ENCODE measurements around the gene MACROD2.

The MACROD2 gene

GRCh38 chr20:14386726-14387125 is 391.4 kb downstream of the MACROD2 start:
- in situ Hi-C loops (cut with HindIII; ENCODE audit: low sequenced_read_pairs), result no loop called here

- in situ Hi-C loops (cut with HindIII; ENCODE audit: low sequenced_read_pairs), result no loop called here
Observed at GRCh38 chr20:14401479-14402138, 406.3 kb downstream of the MACROD2 start.

GRCh38 chr20:14404515-14404914 is 409.2 kb downstream of the MACROD2 start:
- in situ Hi-C loops (cut with HindIII; ENCODE audit: low sequenced_read_pairs), result no loop called here

GRCh38 chr20:14406495-14406894 is 411.2 kb downstream of the MACROD2 start:
- in situ Hi-C loops (cut with HindIII; ENCODE audit: low sequenced_read_pairs), result no loop called here

- in situ Hi-C loops (cut with HindIII; ENCODE audit: low sequenced_read_pairs), result no loop called here
Observed at GRCh38 chr20:14407336-14407735, 412.0 kb downstream of the MACROD2 start.

- in situ Hi-C loops (cut with HindIII; ENCODE audit: low sequenced_read_pairs), result no loop called here
Observed at GRCh38 chr20:14410869-14411555, 415.7 kb downstream of the MACROD2 start.

- in situ Hi-C loops (cut with HindIII; ENCODE audit: low sequenced_read_pairs), result no loop called here
Observed at GRCh38 chr20:14412065-14412681, 416.9 kb downstream of the MACROD2 start.

- in situ Hi-C loops (cut with HindIII; ENCODE audit: low sequenced_read_pairs), result no loop called here
Observed at GRCh38 chr20:14413835-14414234, 418.5 kb downstream of the MACROD2 start.

GRCh38 chr20:14414560-14414959 is 419.2 kb downstream of the MACROD2 start:
- in situ Hi-C loops (cut with HindIII; ENCODE audit: low sequenced_read_pairs), result no loop called here

GRCh38 chr20:14415467-14415866 is 420.2 kb downstream of the MACROD2 start:
- in situ Hi-C loops (cut with HindIII; ENCODE audit: low sequenced_read_pairs), result no loop called here

- in situ Hi-C loops (cut with HindIII; ENCODE audit: low sequenced_read_pairs), result no loop called here
Observed at GRCh38 chr20:14418376-14418775, 423.1 kb downstream of the MACROD2 start.

GRCh38 chr20:14422892-14423291 is 427.6 kb downstream of the MACROD2 start:
- in situ Hi-C loops (cut with HindIII; ENCODE audit: low sequenced_read_pairs), result loop anchor here (5.0 kb wide), 1 partner anchor 54 kb away; no protein-coding TSS in a partner anchor

- in situ Hi-C loops (cut with HindIII; ENCODE audit: low sequenced_read_pairs), result no loop called here
Observed at GRCh38 chr20:14431568-14431967, 436.3 kb downstream of the MACROD2 start.

GRCh38 chr20:14432085-14432484 is 436.8 kb downstream of the MACROD2 start:
- in situ Hi-C loops (cut with HindIII; ENCODE audit: low sequenced_read_pairs), result no loop called here

- in situ Hi-C loops (cut with HindIII; ENCODE audit: low sequenced_read_pairs), result no loop called here
Observed at GRCh38 chr20:14432597-14432996, 437.3 kb downstream of the MACROD2 start.

- in situ Hi-C loops (cut with HindIII; ENCODE audit: low sequenced_read_pairs), result no loop called here
Observed at GRCh38 chr20:14434384-14435136, 439.2 kb downstream of the MACROD2 start.

GRCh38 chr20:14441201-14441600 is 445.9 kb downstream of the MACROD2 start:
- in situ Hi-C loops (cut with HindIII; ENCODE audit: low sequenced_read_pairs), result no loop called here

GRCh38 chr20:14444106-14444505 is 448.8 kb downstream of the MACROD2 start:
- in situ Hi-C loops (cut with HindIII; ENCODE audit: low sequenced_read_pairs), result no loop called here

- in situ Hi-C loops (cut with HindIII; ENCODE audit: low sequenced_read_pairs), result no loop called here
Observed at GRCh38 chr20:14445310-14445709, 450.0 kb downstream of the MACROD2 start.

GRCh38 chr20:14445902-14446301 is 450.6 kb downstream of the MACROD2 start:
- in situ Hi-C loops (cut with HindIII; ENCODE audit: low sequenced_read_pairs), result no loop called here

- in situ Hi-C loops (cut with HindIII; ENCODE audit: low sequenced_read_pairs), result no loop called here
Observed at GRCh38 chr20:14446446-14446845, 451.1 kb downstream of the MACROD2 start.
